Effector memory CD4-positive, alpha-beta T cell (primary cell): ENCODE results near the gene RWDD1.
"Not testable (repeated sequence)": the region's sequence is repeated elsewhere in the genome, so short reads cannot be mapped to it uniquely, and the experiment has no call there.

Experiments
- DNase-seq, 3 donors: peaks; one replicate each; pipeline ENCODE4 v3.0.0-alpha.2; 2020
- H3K27ac ChIP-seq: 2 replicates; pipeline ENCODE4 v1.7.0; 2013; ENCODE audit warnings: mild to moderate bottlenecking, low read length, moderate library complexity; ENCODE audit not compliant: insufficient read depth, poor library complexity, severe bottlenecking
- H3K27me3 ChIP-seq: replicated peaks from 2 replicates; pipeline ENCODE4 v1.7.0; 2013; ENCODE audit warnings: mild to moderate bottlenecking, low read length; ENCODE audit not compliant: insufficient read depth, control insufficient read depth, poor library complexity, severe bottlenecking
- H3K36me3 ChIP-seq: 2 replicates; pipeline ENCODE4 v1.7.0; 2013; ENCODE audit warnings: mild to moderate bottlenecking, low read length, moderate library complexity; ENCODE audit not compliant: control insufficient read depth, insufficient read depth
- H3K4me1 ChIP-seq: 2 replicates; pipeline ENCODE4 v1.7.0; 2013; ENCODE audit warnings: low read length, mild to moderate bottlenecking; ENCODE audit not compliant: control insufficient read depth, insufficient read depth, poor library complexity, severe bottlenecking
- H3K4me3 ChIP-seq: 2 replicates; pipeline ENCODE4 v1.7.0; 2013; ENCODE audit warnings: low read length, low read depth, mild to moderate bottlenecking; ENCODE audit not compliant: insufficient read depth, poor library complexity, severe bottlenecking
- H3K9me3 ChIP-seq: 2 replicates; pipeline ENCODE4 v1.7.0; 2013; ENCODE audit warnings: mild to moderate bottlenecking, low read length, moderate library complexity; ENCODE audit not compliant: control insufficient read depth

Gene RWDD1

GRCh38 chr6:116595247-116595646, 23.9 kb downstream of the RWDD1 start:
- no peaks in the 10 kb centered on the region for H3K27me3 ChIP-seq
- H3K36me3 ChIP-seq, result peaks cover 49% of the 10 kb centered on the region
- H3K4me1 ChIP-seq, result no peaks in the 10 kb centered on the region
- no peaks in the 10 kb centered on the region for H3K9me3 ChIP-seq
- no peak overlapping the region for H3K27ac ChIP-seq
- no peak overlapping the region for H3K4me3 ChIP-seq
- DNase-seq, result no peak

- no peak overlapping the region for H3K27ac ChIP-seq
- H3K9me3 ChIP-seq, result no peaks in the 10 kb centered on the region
- no peaks in the 10 kb centered on the region for H3K27me3 ChIP-seq
- no peaks in the 10 kb centered on the region for H3K4me1 ChIP-seq
- no peak overlapping the region for H3K4me3 ChIP-seq
- DNase-seq, result no peak
- peaks cover 42% of the 10 kb centered on the region for H3K36me3 ChIP-seq
Observed at GRCh38 chr6:116596815-116597214, 25.5 kb downstream of the RWDD1 start.

- H3K27me3 ChIP-seq, result not testable (repeated sequence)
Observed at GRCh38 chr6:116603916-116604315, 32.6 kb downstream of the RWDD1 start.

GRCh38 chr6:116604868-116605267, 33.6 kb downstream of the RWDD1 start:
- not testable (repeated sequence) for H3K9me3 ChIP-seq, DNase-seq, H3K27me3 ChIP-seq, H3K36me3 ChIP-seq, H3K4me3 ChIP-seq, H3K27ac ChIP-seq, H3K4me1 ChIP-seq

More at GRCh38 chr6:116603916-116604315, 32.6 kb downstream of the RWDD1 start:
- DNase-seq, H3K27ac ChIP-seq, H3K9me3 ChIP-seq, H3K36me3 ChIP-seq, H3K4me1 ChIP-seq, H3K4me3 ChIP-seq: not testable (repeated sequence)

GRCh38 chr6:116605935-116606334, 34.6 kb downstream of the RWDD1 start:
- no peaks in the 10 kb centered on the region for H3K4me1 ChIP-seq
- no peak for DNase-seq
- no peaks in the 10 kb centered on the region for H3K27me3 ChIP-seq
- H3K9me3 ChIP-seq, result no peaks in the 10 kb centered on the region
- H3K4me3 ChIP-seq, result no peak overlapping the region
- H3K36me3 ChIP-seq, result peaks cover 7% of the 10 kb centered on the region
- no peak overlapping the region for H3K27ac ChIP-seq

- no peaks in the 10 kb centered on the region for H3K27me3 ChIP-seq
Observed at GRCh38 chr6:116611056-116611455, 39.8 kb downstream of the RWDD1 start.

GRCh38 chr6:116615937-116616736, 44.8 kb downstream of the RWDD1 start, which contains the start of gene RSPH4A:
Gene RSPH4A, plus strand, starts transcription at chr6:116616479. Its CDS starts 145 bp downstream, at chr6:116616624.
- Histone ChIP-seq H3K27me3 (no peaks in the 10 kb centered on the region), H3K36me3 (no peaks in the 10 kb centered on the region), H3K27ac (peak within 1 kb of the TSS; percentile 27), H3K4me1 (peaks cover 4% of the 10 kb centered on the region), H3K9me3 (no peaks in the 10 kb centered on the region), H3K4me3 (peak within 1 kb of the TSS; percentile 65)
- peak; percentile 27 to 50 (median 44) for DNase-seq

More at GRCh38 chr6:116611056-116611455, 39.8 kb downstream of the RWDD1 start:
- Histone ChIP-seq H3K4me3 (no peak overlapping the region), H3K9me3 (no peaks in the 10 kb centered on the region), H3K4me1 (no peaks in the 10 kb centered on the region), H3K27ac (no peak overlapping the region), H3K36me3 (no peaks in the 10 kb centered on the region)
- DNase-seq, result no peak

- H3K4me1 ChIP-seq, result peaks cover 4% of the 10 kb centered on the region
- DNase-seq, result no peak
- no peak overlapping the region for H3K27ac ChIP-seq
- no peaks in the 10 kb centered on the region for H3K36me3 ChIP-seq
- H3K9me3 ChIP-seq, result no peaks in the 10 kb centered on the region
- no peaks in the 10 kb centered on the region for H3K27me3 ChIP-seq
- peak overlapping the region; percentile 65 for H3K4me3 ChIP-seq
Observed at GRCh38 chr6:116616737-116617053, 45.4 kb downstream of the RWDD1 start.

- H3K4me1 ChIP-seq, result no peaks in the 10 kb centered on the region
- no peak for DNase-seq
- no peak overlapping the region for H3K27ac ChIP-seq
- H3K4me3 ChIP-seq, result no peak overlapping the region
- no peaks in the 10 kb centered on the region for H3K36me3 ChIP-seq
- H3K27me3 ChIP-seq, result no peaks in the 10 kb centered on the region
- no peaks in the 10 kb centered on the region for H3K9me3 ChIP-seq
Observed at GRCh38 chr6:116624036-116624805, 52.9 kb downstream of the RWDD1 start.

- Histone ChIP-seq H3K27ac (no peak overlapping the region), H3K27me3 (no peaks in the 10 kb centered on the region), H3K4me3 (no peak overlapping the region), H3K36me3 (no peaks in the 10 kb centered on the region), H3K4me1 (no peaks in the 10 kb centered on the region), H3K9me3 (no peaks in the 10 kb centered on the region)
- DNase-seq, result no peak
Observed at GRCh38 chr6:116625872-116626271, 54.6 kb downstream of the RWDD1 start.
